CD4-positive, alpha-beta T cell treated with Interleukin-6 for 4 hours (primary cell): ENCODE data around the gene ABHD12B.
A peak's percentile ranks its signal among the peaks of the same experiment; 100 is the strongest.

ENCODE experiments used
- DNase-seq: peaks from one replicate; pipeline ENCODE4 v3.0.0-alpha.2; 2020; ENCODE audit warnings: mixed read lengths

Gene ABHD12B

GRCh38 chr14:50871914-50872732, at the start of gene ABHD12B:
Gene ABHD12B, plus strand, starts transcription at chr14:50872053. Its CDS starts 122 bp downstream, at chr14:50872175.
- DNase-seq = no peak

GRCh38 chr14:50822501-50823042, 49.3 kb upstream of the ABHD12B start:
- no peak for DNase-seq

DNA sequence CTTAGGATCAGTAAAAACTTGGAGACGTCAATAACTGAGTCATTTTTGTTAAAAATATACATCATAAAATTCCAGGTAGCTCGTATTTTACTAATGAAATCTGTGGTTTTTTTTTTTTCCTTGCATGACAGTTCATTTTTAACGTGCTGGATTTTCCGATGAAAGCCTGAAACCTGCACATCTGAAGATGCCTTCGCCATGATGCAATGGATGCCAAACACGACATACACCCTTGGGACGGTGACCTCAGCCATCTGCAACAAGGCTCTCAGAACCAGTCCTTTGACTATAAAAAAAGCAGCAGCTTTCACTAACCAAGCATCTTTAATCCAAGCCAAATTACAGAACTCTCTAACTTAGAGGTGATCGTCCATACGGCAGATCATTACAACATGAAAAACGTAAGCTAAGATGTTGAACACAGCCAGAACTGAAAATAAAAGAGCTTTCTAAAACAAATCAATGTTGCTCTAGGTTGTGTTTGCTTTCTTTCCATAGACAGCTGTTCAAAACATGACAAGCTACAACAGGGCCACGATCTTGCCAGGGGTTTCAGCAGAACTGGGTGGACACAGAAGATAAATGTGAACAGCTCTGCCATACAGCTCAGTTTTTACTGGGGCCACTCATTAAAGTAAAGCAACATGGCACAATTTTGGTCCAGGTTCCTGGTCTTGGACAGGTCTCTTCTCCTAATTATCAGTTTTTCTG, 48.6 kb upstream of the ABHD12B start:
- no peak for DNase-seq

DNA sequence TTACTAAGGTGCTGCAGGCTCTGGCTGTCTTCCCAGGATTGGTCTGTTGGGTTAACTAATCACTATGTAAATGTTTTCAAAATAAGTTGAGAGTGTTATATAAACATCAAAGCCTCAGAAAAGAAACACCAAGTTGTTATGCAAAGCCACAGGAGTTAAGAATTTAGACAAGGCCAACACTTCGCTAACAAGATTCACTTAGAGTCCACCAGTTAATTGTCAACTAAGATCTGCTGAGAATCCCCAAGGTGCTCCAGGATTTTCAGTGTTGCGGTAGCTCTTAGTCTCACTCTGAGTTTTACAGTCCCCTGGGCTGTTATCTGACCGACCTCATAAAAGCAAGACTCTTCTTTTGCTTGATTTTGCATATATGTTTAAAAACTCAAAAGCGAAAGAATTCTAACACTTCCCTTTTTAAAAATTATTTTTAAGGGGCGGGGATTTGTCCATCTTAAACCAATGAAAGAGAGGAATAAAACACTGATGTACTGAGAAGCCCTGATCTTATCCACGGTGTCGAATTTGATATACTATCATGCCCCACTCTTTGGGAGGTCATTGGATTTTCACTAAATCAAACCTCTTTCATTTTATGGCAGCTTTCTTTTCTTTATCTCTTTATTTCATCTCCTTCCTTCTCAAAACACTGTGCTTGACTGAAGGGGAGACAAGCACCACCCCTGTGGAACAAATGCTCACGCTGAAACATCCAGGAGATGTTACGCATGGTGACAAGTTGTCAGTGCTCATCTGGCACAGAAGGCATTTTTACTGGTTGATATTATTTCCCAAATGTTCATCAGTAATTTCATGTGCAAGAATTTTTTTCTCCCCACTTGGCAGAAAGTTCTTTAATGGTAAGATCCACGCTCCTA, 47.9 kb upstream of the ABHD12B start:
- no peak for DNase-seq

- no peak for DNase-seq
These were observed 46.5 kb upstream of the ABHD12B start for GRCh38 chr14:50825307-50825706.

GRCh38 chr14:50826681-50827080, 45.2 kb upstream of the ABHD12B start:
- DNase-seq = no peak

DNA sequence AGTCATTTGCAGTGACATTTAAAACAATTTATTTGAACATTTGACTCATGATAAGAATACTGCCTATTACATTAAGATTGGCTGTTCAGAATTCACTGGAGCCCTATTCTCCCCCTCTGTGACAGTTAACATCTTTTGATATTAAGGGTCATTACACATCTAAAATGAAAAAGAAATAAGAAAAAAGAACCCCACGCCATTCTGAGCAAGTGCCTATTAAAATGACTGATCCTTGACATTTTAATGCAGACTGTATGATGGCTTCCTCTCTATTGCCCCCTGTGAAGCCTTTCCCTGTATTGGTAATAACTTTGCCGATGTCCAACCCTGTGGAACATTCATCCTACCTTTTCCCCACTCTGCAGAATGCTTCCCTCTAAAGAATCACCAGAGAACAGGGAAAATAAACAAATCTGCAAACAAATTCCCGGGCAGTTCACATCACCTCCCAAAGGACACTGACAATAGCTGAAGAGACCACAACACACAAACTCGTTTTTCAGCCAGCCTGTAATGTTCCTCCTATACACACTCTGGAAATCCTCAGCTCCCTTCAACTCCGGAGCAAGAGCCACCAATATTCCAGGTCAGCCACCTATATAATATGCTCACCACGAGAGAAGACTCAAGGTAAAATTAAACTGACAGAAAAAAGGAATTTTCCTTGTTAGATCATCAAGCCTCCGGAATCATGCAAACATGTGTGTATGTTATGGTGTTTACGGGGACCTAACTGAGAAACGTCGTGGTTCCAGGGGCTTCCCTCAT, 42.9 kb upstream of the ABHD12B start:
- DNase-seq = no peak

- no peak for DNase-seq
These were observed 42.3 kb upstream of the ABHD12B start for GRCh38 chr14:50829489-50830043.

DNA sequence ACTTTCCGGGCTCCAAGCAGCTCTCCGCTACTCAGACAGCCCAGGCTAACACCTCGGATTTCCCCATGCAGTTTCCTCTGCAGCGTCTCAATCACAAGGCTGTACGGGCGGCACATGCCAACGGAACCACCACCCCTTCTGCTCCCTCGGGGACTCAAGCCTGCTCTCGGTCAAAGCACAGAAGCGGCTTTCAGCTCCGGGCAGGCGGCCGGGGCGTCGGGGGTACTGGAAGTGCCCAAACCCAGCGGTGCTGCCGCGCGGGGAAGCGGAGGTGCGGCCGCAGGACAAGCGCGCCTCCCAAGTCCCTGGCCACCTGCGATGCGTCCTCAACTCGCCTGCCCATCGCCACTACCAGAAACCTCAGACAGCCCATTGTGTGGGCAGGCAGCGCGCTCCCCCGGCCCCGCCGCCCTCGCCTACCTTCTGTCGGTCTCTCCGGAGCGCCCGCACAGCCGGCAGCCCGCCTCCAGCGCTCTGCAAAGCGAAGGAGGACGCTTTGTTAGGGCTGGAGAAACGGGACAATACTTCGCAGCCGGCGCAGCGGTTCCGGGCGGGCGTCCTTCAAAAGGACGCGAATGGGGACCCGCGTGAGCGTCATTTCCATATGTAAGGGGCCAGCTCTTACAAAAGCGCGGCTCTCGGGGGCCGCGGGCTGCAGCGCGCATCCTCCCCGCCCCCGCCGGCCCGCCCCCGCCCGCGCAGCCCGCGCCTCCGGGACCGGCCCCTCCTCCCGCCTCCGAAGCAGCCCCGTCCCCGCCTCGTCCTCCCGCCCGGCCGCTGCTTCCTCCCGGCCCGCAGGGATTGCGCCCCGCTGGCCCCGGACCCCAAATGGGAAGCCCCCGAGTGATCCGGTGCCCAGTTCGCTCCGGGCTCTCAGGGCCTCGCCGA, 41.6 kb upstream of the ABHD12B start:
- peak; percentile 74 for DNase-seq

DNA sequence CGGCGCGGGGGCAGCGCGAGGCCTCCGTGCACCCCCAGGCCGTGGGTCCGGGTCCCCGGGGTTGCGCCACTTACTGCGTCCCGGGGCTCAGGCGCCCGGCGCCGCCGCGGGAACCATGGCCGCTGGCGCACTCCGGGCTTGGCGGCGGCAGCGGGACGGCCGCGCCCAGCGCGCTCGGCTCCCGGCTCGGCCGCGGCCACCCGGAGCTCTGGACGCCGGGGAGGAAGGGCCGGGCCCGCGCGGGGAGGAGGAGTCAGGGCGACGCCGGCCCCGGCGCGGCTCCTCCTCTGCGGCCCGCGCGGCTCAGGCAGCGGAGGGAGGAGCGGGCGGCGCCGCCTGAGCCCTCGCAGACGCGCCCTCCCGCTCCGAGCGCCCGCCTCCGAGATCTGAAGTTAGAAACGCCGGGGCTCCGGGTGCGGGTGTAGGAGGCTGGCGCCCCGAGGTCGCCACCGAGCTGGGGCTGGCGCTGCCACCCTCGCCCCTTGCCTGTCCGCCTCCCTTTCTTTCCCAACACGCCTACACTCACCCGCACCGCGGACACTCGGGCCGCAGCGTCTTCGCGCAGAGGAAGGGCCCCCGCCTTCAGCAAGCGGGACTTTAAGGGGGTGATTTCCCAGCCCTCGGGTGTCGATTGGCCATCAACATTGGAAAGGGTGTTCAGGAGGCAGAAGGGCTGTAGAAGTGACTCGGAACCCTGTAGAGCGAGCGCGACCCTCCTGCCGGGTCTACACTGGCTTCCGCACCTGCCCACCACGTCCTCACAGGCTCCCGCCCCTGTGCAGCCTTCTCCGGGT, 40.7 kb upstream of the ABHD12B start, which contains the start of gene NIN:
NIN (minus strand) TSS at position 231 of the 794 bp plus-strand sequence. CDS start 9,106 bp downstream, outside the sequence.
- peak; percentile 83 for DNase-seq

DNA sequence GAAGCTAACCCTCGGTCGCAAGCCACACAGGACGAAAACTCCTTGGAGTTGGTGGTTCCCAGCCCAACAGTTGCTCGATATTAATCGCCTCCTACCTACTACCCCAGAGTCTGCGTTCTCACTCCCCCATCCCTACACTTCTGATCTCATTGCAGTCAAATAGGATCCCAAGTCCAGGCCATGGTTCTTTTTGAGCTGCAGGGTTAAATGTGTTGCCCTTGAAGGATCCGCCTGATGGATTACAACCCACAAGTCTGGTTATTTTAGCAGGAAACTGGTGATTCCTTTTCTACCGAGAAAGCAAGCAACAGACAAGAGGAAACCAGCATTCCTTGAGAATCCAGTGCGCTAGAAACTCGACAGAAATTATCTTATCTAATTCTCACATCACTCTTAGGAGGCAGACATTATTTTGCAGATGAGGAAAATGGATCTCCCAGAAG, 40.1 kb upstream of the ABHD12B start:
- DNase-seq = no peak

- no peak for DNase-seq
These were observed 38.8 kb upstream of the ABHD12B start for GRCh38 chr14:50832935-50833630.

DNA sequence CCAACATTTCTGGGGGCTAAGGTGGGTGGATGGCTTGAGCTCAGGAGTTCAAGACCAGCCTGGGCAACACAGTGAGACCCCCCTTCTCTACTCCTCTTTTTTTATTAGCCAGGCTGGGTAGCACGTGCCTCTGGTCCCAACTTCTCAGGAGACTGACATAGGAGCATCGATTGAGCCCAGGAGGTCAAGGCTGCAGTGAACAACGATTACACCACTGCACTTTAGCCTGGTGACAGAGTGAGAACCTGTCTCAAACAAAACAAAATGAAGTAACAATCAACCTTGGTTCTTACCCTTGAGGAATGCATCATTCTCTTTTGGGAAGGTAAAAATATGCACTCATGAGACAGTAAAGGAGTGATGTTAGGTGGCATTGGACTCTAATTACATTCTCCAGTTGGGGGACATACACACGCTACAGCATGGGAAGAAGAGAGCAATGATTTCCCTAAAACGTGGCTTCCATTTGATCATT, 37.0 kb upstream of the ABHD12B start:
- no peak for DNase-seq

- peak; percentile 50 for DNase-seq
These were observed 36.6 kb upstream of the ABHD12B start for GRCh38 chr14:50835280-50835679.

GRCh38 chr14:50836515-50836914, 35.3 kb upstream of the ABHD12B start:
- DNase-seq = no peak

- no peak for DNase-seq
These were observed 34.6 kb upstream of the ABHD12B start for GRCh38 chr14:50837271-50837670.

DNA sequence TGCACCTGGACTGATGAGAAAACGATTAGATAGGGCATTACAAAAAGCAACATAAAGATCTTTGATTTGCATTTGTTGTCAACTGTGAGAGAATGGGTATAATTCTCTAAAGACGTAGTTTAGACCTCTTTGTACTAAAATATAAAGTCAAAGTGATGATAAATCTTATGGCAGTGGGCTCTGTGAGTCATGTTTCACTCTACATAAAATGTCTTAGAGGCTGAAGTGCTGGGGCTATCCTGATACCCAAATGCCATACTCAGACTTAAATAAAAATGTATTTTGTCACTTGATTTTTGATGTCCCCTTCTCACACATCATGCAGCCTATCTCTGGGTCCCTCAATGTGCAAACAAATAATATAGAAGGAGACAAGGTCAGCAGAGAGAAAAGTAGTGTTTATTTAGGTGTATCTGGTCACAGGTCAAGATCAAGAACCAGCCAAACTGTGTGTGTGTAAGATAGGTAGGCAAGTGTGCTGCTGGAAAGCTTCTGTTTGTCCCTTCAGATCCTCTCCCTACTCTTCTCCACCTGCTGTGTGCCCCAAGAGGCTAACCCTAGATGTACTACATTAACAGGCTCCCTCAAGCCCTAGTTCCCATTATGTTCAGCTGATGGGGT, 33.9 kb upstream of the ABHD12B start:
- DNase-seq = no peak

DNA sequence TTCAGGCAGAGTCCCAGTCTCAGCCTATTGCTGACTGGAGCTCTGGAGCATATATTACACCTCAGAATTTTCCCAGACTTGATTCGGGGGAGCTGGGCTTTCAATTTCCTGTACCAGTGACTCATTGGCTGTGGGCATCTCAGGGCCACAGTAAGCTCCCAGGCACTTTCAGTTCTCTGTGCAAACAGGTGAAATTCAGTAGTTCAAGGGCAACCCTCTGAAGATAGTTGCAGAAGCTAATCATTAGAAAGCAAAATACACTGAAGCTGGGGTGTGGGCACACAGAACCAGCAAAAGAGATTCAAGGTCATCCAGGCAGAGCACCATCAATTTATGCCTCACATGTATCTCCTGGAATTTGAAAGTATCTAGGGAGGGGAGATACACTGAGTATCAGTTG, 32.8 kb upstream of the ABHD12B start:
- DNase-seq = peak; percentile 18
